ENCODE data around the gene TNNC1.

TNNC1 gene

DNA sequence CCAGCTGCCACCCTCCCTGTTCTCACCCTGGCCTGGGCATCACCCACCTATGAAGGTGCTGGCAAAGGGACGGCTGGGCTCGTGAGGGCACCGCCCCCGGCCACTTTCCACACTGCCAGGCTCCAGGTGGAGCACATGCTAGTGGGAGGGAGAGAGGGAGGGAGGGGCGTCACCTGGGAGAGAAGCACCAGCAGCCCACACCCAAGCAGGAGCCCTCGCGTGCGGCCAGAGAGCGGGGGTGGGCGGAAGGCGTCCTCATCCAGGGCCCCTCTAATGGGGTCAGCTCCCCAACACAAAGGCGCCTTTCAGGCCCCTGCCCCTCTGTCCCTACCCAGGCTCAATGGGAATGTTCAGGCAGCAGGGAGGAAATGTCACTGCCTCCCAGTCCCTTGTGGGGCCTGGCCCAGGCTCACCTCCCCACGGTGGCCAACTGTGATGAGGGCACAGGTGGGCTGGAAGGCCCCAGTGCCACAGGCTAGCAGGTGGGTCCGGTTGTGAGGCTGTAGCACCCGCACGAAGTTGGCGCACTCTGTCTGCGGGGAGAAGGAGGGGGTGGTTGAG lies 12.0 kb downstream of the TNNC1 start:
- no peak for DNase-seq

DNA sequence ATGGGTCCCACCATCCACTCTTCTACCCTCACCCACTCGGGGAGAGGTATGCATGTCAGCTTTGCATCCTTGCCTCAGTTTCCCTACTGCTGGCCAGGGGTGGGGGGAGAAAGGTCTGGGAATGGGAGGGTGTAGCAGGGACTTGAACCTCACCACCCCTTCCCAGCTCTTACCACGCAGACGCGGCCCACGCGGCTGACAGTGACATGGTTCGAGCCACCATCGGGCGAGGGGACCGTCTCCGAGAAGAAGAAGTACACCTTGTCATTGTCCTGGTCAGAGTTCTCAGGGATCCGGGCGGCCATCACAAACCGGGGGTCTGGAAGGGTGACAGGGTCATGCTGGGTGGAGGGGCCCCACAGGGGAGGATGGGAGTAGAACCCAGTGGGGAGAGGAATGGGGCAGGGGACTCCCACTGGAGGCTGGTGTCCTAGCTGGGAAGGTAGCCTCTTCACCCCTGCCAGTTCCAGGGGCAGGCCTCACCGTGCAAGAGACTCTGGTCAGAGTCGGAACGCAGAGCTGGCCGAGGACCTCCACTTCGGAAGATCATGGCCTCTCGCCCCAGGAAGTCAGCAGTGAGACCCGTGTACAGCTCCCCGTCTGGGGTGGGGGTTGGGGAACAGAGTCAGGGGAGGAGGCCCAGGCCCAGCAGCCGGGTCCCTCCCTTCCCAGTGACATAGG lies 12.6 kb downstream of the TNNC1 start:
- no peak for DNase-seq

DNA sequence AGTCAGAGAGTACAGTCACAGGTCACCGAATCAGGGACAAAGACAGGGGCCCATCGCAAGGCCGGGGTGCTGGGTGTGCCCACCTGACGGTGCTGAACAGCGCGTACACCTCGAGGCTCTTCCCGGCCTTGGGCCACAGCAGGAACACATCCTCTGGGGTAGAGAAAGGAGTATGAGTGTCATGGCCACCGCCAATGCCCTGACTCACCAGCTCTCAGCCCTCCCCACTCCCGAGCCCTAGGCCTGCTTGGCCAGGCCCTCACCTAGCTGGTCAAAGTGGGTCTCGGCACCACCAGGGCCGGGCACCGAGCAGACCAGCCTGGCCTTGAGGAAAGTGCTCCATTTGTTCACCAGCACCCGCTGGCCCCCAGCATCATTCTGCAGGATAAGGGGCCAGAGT lies 13.2 kb downstream of the TNNC1 start:
- DNase-seq = no peak

DNA sequence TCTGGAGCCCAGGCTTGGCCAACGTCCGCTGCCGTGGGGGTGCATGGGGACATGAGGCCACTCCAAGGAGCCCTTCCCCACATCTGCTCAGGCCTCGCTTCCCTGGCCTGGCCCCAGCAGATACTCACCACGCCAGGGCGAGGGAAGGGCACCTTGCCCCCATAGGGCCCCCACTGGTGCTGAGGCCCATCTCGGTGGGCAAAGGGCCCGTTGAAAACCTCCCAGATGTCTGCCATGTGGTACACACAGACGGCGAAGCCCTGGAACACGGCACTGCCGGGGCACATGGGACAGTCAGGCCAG lies 13.6 kb downstream of the TNNC1 start:
- DNase-seq = no peak

DNA sequence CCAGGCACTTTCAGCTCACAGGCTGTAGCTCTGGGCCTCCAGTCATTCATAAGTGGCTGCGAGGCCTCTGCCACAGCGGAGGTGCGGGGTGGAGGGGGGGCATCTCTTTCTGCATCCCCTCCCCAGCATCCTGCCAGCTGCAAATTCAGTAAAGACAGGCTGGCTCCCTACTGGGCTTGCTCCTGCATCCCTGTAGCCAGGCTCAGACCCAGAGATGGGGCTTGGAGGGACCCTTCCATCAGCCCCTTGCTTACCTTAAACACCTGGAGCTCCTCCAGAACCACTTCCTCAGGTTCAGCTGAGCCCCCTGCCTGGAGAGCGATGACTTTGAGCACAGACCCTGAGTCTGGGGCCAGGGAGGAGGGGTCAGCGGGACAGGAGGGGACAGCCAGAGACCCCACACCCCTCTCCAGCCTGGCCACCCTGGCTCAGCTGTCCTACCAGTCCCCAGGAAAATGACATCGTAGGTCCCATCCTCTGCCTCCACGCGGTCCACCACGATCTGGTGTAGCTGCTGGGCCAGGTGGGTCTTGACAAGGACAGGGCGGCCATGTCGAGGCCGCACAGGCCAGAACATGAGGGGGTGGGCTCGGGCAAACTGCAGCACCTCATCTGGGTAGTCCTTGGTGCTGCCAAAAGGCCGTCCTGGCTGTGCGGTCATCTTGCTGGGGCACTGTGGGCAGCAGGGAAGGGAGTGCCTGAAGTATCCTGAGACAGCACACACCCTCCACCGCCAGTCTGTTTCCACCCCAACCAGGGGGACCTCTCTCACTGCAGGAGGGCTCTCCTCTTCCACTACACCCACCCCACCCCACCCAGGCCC lies 14.2 kb downstream of the TNNC1 start:
- no peak for DNase-seq

DNA sequence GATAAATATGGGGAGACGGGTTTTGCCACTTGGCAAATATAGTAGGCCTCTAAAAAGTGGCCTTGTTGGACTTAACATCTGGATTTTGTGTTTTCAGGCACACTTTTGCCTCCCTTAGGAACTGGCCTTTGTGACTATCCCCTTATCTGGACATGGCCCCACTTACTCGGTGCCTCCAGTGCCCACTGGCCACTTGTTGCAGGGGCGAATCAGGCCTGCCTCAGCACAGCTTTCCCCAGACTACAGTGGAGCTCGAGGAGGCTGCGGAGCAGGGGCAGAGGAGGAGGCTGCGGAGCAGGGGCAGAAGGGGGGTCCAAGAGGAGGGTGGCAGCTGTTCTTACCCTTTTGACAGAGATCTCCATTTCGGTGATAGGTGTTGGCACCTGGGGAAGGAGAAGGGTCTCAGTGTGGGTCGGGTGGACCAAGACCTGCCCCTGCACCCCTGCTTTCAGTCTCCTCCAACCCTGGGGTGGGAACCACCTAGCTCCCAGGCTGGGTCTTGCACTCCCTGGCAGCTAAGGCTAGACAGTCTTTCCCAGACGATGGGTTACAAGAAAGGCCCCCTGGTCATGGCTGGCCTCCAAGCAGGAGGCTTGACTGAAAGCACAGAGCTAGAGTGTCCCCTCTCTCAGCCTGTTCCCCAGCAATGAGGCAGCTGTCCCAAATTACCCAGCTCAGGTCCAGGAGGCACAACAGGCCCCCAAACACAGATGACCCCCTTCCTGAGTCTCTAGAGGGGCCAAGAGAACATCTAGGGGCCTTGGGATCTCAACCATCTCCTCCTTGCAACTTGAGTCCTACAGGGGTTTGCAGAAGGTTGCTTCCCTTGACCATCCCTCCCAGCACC lies 15.0 kb downstream of the TNNC1 start:
- no peak for DNase-seq

DNA sequence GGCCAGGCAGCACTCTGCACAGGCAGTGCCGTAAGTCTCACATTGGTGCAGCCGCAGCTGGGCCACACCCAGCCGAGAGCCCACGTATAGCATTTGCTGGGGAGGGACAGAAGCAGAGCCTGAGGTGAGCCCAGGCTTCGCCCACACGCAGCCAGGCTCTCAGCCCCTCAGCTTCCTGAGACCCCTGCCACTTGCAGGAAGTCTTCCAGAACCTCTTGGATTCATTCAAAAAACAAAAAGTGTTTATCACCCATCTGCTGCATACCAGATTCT lies 15.8 kb downstream of the TNNC1 start:
- no peak for DNase-seq

DNA sequence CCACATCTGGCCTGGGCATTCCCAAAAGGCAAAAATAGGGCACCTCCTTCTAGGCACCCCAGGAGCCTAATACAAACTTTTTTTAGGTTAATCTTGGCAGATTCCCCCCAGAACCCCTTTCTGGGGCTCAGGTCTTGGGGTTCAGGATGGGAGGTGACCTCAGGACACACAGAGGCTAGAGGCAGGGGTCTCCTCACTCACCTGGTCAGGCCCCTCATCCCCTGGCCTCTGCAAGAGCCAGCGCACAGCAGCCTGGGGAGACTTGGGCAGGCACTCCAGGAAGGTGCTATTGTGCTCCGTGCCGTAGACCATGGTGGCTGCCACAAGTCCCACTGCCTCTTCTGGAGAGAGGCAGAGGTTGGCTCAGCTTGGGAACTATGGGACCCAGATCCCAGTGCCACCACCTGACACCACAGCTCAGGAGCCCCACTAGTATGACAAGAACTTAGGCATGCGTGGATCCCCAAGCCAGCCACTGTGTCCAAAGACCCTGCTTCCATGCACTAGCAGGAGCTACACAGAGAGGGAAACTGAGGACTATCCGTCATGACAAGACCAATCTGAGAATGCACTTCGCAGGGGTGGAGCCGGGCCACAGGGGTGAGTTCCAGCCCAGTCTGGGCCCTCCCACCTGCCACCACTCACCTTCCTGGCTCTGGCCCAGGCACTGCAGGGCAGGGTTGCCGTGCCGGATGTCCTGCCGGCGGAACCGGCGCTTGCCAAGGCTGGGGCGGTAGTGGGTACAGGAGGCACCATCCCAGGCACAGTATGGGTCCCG lies 16.3 kb downstream of the TNNC1 start:
- no peak for DNase-seq

DNA sequence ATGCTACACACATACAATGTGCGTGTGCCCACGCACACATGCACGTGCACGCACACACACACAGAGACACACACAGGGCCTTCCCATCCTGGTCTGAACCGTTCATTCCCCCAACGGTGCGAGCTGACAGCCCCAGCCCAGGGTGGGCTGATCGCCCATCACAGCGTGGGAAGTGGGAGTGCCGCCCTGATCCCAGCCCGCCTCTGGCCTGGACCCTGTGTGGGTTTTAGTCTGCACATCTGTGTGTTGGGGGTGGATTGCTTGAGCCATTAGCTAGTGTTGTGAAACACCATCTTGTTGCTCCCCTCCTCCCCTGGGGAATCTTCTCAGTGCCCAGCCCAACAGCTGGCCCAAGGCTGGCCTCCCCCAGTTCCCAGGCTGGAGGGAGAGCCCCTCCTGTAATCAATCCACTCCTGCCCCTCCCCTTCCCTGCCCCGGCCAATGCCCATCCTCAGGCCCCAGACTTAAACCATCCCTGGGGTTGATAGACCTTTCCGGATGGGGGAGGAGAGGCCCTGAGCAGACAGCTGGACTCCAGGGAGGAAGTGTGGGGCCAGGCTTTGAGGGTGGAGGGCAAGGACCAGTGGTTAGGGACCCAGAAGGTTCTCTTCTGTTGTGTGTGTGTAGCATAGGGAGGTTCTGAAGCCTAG lies 17.2 kb downstream of the TNNC1 start:
- DNase-seq = no peak

DNA sequence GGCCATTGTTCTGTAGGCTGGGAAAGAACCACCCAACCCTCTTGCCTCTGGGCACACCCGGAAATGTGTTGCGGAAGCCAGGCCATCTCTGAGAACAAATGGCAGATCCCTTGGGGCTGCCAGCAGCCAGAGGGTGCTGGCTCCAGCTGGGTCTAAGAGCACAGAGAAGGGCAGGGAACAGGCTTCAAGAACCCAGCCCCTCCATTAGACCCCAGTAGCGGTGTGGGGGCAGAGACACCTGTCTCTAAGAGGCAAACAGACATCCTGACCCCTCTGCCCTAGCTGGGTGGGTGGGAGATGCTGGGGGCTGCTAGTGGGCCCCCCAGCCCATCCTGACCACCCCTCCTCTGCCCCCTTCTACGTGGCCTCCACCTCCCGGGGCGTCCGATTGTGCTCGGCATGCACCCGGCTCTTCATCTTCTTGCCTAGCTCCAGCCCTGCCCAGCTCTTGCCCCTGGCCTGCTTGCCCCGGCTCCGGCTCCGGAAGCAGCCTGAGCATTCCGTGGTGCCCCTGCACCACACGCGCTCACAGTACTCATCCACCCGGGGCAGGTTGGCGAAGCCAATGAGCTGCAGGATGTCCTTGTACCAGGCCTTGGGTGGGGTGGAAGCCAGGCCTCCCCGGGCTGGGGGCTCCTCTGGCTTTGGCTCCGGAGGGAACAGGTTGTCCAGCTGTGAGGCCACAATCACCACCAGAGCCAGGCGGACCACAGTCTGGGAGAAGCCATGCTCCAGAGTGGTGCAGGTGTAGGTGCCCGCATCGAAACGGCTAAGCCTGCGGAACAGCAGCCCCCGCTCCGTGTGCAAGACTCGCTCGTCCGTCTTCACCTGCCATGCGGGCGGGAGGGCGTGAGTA lies 18.4 kb downstream of the TNNC1 start:
- DNase-seq = no peak

DNA sequence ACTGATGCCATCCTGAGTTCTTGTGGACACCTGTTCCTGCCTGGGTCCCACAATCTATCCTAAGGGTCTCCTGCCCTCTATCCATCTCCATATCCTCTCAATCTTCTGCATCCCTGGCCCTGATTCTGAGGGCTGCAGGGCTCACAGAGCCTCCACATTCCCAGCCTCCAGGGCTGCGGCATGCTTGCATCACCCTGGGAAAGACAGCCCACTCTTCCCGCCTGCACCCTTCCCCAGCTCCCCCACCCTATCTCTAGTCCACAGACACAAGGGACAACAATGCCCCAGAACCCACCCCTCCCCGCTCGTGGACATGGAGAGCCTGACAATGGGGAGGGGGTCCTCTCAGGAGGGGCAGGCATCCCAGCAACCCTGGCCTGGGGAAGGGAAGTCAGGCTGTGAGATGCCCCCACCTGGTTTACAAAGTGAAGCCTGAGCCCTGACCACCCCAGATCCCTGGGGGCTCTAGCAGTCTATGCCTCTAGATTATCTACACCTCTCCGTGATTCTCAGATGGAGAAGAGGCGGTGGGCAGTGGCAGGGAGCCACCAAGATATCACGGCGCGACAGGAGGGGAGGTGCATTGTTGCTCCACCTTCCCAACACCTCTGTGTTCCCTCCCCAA lies 19.2 kb downstream of the TNNC1 start:
- DNase-seq = no peak

DNA sequence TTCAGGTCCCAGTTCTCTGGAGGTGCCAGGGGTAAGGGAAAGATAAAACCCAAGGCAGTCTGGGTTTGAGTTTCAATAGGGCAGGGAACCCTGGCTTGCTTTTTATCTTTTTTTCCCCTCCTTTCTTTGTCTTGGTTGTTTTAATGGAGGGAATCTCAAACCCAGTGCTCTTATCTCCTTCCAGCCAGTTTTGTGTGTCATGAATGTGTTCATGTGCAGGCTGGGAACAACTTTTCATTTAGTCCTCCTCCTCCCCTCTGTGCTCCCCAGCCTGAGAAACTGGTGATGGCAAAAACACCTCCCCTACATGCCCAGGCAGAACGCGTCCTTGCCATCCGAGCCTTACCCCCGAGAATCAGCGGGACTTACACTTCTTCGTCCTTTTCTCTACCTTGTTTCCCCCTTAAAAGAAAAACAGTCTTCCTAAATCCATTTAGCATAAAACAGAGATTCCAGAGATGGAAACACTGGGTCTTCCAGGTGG lies 19.8 kb downstream of the TNNC1 start:
- no peak for DNase-seq

DNA sequence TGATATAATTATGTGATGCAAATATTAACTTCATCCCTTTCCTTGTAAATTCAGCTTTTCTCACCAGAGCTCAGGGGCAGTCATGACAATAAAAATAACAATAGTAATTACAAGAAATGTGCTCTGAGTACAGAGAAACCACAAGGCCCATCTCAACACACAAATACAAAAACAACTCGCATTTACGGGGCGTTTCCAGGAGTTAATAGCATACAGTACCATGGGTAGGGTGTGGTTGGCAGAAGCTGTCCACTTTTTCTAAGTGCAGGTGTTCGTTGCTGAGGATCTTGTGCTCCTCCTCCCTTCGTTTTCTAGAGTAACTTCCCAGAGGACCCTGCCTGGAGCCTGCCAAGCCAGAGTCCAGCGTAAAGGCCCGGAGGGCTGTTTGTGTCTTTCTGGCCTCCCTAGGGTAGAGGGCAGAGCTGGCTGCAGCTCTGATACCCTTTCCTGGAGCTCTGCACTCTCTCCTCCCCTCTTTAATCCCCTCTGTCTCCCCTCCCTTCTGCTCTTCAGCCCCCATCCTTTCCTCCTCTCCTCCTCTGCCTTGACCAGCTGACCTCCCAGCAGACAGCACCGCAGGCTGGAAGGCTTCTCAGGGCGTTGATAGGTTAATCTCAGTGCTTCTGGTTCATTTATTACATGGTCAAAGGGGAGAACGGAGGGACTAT lies 20.4 kb downstream of the TNNC1 start:
- DNase-seq = no peak

DNA sequence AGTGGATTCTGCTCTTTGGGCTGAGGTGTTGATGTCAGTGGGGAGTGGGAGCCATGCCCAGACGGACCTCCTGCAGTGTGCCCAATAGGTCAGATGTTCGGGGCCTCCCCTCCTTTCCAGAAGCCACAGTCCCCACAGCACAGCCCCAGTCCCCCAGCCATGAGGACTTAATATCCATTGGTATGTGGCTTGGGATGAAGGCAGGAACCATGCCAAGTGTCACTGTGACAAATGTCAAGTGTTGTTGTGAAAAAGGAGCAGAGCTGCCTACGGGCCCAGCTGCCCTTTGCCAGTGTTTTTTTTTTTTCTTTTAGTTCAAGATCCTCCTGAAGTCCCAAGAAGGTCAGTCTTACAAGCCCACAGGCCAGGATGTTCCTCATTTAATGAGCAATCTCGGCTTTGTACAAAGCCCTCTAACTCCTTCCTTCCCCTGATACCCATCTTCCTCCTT lies 21.1 kb downstream of the TNNC1 start:
- DNase-seq = no peak

DNA sequence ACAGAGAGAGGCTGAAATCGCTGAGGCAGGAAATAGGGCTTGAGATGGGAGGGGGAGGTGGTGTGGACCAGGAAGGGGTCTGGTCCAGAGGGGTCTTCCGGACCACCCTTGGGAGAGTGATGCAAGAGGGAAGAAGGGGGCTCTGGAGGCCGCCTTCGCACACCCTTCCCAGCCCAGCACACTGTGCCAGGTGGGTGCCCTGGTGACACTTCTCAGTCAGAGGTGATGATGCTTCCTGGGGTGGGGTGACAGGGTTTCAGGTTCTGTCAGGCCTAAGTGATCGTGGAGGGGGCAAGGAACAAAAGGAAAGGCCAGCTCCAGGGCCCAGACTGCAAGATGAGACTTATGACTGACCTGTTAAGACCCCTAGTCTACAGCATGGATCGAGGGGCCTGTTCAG lies 21.6 kb downstream of the TNNC1 start:
- DNase-seq = no peak

DNA sequence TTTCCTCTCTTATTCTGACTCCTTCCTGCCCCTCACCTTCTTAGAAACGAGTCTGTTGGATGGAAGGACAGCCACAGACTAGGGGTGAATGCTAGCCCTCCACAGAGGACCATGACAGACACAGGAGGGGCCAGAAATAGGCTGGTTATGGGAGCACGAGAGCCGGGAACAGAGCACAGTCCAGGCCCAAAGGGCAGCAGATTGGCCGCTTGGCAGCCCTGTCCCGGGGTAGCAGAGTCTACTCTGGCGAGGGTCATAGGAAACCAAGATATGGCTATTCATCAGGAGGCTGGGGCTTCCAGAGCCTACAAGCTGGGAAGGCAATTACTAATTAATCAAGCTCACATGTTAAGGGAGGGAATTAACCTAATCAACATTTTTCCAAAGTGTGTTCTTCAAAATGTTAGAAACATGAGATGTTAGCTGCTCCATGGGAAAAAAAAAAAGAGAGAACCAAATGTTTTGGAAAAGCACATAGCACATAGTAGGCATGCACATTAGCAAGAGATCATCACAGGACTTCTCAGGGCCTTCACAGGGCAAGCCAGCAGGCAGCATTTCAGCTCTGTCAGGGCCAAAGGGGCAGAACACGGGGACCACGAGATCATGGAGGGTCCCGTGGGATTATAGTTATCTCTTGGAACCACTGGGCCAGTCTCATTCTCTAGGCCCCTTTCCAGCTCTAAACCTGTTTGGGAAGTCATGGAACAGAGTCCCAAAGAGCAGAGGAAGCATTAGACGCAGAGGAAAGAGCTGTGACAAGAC lies 22.2 kb downstream of the TNNC1 start:
- no peak for DNase-seq

DNA sequence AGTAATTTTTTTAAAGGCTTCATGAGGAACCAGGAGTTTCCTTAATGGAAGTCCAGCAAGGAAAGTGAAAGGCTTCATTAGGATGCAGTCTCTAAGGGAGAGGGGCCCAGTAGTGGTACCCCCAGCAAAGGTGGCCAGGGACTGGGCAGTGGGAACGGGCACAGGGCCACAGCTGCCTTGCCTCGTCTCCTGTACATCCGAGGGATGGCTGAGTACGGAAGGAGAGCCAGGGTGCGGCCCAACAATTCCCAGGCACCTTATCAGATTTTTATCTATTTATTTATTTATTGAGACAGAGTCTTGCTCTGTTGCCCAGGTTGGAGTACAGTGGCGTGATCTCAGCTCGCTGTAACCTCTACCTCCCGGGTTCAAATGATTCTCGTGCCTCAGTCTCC lies 23.4 kb downstream of the TNNC1 start:
- DNase-seq = no peak

DNA sequence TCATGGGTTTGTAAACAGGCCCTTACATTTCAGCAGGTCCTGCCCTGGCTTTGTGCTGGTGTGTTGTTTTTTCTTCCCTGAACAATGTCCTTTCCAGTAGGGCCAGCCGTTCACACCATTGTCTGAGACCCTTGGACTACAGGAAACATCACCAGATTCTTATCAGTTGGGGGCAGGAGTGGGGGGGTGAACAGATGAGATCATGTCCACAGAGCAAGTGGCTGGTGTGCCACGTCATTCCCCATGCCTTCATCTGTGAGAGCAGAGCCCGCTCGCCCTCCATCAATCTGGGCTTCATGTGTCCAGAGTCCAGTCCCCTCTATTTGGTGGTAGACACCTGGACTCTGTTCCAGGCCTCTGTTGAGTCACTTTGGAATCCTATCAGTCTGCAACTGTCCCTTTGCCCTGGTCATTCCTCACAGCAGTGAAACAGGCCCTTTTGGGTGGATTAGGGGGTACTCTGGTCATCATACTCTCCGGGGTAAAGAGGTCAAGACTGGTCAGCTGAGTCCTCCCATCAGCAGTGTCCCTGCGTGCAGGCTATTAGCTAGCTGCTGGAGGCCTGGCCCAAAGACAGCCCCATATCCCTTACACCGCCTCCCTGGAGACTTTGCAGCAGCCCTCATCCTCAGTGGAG lies 23.9 kb downstream of the TNNC1 start:
- no peak for DNase-seq

DNA sequence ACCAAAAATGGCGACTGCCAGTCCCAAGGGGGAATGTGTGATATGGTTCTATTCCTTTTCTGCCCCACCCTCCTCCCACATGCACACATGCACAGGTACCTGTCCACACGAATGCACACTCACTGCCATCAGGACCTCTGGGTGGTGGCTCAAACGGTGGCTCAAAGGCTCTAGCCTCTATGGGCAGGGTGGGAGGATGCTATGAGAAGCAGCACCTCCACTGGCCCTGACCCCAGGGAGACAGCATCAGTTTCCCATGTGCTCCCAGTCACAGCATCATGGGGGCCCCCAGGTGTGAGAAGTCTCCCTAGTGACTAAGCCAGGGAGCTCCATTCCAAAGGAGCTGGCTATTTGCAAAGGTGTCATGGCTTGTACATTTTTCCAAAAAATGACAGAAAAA lies 24.8 kb downstream of the TNNC1 start:
- no peak for DNase-seq
